ENCODE data around the gene AKT1.
A peak's percentile ranks its signal among the peaks of the same experiment; 100 is the strongest.
"Not testable (repeated sequence)": the region's sequence is repeated elsewhere in the genome, so short reads cannot be mapped to it uniquely, and the experiment has no call there.

AKT1 gene

DNA sequence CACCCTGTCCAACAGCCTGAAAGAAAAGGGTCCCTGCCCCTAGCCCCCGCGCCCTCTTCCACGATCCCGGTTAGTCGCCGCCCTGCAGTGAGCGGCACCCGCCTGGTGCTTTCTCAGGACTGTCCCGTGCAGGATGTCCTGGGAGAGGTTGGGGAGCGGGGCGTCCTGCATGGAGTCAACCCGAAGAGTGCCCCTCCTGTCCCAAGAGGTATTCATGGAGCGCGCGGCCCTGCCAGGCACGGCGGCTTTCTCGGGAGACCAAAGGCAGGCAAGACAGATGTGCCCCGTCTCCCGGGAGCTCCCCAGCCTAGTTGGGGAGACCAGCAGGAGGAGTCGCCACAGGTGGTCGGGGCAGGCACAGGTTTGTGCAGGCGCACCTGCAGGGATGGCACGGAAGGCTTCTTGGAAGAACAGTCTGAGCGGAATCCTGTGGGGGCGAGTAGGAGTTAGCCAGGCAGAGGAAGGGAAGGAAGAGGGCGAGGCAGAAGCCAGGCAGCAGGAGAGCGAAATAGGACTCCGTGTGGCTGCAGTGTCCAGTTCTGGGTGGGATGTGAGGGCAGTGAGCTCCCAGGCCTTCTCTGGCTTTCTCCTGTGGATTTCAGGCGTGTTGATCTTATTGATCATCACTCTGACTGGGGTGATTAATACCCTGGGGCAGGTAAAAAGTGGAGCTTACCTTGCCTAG is 41.9 kb downstream of the AKT1 start:
- no peak for DNase-seq (ENCODE audit: low read depth)

DNA sequence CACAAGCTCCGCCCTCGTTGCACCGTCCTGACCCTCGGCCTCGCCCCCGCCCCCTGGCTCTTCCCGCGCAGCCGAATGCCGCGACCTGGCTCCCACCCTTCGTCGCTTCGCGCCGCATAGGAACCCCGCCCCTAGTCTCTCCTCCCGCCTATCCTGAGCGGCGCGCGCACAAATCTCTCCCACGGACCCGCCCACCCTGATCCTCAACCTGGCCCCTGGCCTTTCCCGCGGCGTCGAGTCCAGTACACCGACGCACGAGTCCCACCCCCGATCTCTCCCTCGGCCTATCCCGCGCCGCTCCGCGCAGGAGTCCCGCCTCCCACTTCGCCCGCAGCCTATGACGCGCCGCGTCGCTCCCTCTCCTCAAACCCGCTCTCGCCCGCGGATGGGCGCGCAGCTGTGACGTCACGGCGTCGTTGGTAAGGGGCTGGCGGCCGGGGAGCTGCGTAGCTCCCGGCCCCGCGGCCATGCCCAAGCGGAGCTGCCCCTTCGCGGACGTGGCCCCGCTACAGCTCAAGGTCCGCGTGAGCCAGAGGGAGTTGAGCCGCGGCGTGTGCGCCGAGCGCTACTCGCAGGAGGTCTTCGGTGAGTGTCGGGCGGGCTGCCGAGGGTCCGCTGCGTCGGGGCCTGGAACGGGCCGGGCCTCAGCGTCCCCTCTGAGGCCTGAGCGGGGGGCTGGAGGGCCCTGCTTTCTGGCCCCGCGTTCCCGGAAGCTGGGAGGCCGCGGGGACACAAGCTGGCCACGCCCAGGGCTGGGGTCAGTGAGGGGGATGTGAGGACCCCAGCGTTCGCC is 42.6 kb downstream of the AKT1 start, which contains the start of gene SIVA1:
SIVA1 (plus strand) TSS at position 413 of the 793 bp plus-strand sequence; CDS start at position 468, 55 bp downstream.
- peak; percentile 98 for DNase-seq (ENCODE audit: low read depth)

DNA sequence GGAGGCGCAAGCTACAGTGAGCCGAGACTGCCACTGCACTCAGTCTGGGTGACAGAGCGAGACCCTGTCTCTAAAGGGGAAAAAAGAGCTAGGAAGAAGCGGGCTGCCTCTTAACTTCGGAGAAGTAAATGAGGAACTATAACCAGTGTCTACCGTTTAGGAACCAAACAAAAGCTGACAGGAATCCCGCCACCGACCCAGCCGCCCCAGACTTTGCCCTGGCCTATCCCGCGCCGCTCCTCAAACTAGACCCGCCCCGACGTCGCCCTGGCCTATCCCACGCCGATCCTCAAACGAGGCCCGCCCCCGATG is 43.2 kb downstream of the AKT1 start:
- no peak for DNase-seq (ENCODE audit: low read depth)

DNA sequence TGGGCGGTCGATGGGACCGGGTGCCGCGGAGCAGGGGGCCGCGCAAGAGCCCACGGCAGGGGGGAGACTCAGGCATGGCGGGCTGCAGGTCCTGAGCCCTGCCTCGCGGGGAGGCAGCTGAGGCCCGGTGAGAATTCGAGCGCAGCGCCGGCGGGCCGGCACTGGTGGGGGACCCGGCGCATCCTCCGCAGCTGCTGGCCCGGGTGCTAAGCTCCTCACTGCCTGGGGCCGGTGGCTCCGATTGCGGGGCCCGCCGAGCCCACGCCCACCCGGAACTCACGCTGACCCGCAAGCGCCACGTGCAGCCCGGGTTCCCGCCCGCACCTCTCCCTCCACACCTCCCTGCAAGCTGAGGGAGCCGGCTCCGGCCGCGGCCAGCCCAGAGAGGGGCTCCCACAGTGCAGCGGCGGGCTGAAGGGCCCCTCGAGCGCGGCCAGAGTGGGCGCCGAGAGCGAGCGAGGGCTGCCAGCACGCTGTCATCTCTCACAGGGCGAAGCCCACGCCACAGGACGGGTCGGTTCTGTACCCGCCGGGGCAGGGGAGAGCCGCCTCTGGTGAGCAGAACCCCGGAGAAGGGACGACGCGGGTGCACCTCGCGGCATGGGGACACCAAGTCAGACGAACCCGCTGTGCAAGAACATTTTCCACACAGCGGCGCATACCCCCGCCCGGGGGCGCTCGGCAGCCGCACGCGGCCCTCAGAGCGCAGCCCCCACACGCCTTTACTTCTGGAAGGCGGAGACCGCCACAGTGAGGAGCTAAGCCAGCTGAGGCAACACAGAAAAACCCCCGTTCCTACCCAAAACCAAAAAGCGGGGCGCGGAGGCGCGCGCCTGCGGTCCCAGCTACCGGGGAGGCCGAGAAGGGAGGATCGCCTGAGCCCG is 43.8 kb downstream of the AKT1 start:
- no peak for DNase-seq (ENCODE audit: low read depth)

DNA sequence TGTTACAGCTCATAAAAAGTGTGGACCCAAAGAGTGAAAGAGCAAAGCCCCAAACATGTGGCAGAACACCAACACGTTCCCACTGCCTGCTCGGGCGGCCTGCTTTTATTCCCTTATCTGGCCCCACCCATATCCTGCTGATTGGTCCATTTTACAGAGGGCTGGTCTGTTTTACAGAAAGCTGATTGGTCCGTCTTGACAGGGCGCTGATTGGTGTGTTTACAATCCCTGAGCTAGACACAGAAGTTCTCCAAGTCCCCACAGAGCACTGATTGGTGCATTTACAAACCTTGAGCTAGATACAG is 44.8 kb downstream of the AKT1 start:
- DNase-seq (ENCODE audit: low read depth), result not testable (repeated sequence)

DNA sequence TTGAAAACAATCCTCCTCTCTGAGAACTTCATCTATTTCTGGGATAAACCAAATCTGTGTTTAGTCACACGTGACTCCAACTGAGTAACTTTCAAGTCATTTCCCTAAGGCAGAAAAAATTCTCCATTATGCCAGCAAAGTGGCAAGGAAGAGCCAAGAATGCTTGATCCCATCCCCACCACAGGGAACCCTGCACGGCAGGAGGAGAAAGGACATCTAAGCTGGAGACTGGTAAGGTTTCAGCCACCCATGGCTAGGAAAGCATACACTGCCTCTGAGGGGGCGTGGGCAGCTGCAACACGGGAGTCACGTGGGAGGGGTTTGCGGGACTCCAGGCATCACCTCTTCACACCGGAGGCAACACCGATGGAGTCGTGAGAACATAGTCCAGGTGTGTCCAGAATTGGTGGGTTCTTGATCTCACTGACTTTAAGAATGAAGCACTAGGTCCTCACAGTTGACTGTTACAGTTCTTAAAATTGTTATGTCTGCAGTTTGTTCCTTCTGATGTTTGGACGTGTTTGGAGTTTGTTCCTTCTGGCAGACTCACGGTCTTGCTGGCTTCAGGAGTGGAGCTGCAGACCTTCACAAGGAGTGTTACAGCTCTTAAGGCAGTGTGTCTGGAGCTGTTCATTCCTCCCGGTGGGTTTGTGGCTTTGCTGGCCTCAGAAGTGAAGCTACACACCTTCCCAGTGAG is 45.3 kb downstream of the AKT1 start:
- no peak for DNase-seq (ENCODE audit: low read depth)

DNA sequence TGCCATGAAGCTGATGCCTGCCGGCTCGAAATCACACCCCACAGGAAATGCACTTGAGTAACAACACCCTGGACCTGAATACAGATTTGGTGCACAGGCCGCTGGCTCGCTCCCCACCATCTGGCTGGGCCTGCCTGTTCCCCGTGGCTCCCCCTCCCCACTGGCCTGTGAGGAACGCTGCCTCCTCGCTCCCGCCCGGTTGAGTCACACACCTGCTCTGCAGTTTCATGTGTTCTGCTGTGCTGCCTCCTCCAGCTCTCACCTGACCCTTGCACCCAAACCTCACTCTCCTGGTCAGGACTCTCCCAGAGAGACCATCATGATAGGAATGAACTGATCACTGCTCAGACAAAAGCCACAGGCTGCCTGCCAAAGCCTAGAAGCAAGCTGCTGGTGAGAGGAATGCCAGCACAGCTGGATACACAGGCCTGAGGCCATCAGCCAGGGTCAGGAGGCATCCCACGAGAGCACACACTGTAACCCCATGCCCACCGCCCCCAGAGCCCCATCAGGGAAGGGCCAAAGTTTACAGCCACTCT is 46.4 kb downstream of the AKT1 start:
- DNase-seq (ENCODE audit: low read depth), result no peak

DNA sequence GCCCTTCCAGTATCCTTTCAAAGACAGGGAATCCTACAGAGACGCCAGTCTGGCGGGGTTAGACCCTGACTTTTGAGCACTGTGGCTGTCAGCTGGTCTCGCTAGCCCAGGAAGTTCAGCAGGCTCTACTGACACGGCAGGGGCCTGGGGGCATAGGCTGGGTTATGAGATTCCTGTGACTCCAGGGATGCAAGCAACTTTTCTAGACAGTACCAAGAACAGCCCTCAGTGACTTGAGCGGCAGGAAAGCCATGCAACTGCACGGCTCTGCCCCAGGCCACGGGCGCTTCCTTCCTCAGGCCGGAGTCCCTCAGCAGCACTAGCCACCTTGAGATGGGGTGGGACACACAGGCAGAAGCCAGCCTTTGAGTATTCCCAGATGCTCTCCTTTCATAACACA is 47.7 kb downstream of the AKT1 start:
- DNase-seq (ENCODE audit: low read depth), result no peak

DNA sequence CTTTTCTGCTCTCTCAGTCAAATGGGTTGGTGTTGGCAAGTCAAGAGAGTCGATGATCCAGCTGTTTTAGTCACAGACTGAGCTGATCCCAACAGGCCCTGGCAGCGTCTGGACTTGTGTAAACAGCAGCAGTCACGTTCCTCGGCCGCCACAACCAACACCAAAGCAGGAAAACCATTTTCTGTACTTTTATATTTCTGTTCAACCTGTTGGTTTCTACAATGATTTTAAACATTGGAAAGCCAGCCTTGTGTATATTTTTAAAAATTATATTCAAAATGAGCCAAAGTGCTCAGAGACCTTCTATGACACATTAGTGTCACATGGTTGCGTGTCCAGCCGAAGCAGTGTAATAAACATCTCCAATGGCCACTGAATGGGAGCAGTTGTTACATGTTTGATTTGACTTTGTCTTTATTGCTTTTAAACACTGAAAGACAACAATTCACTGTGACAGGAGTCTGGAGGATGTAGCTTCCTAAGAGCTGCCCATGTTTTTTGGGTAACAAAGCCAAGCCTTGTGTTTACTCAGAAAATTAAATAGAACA is 48.5 kb downstream of the AKT1 start:
- DNase-seq (ENCODE audit: low read depth), result no peak

DNA sequence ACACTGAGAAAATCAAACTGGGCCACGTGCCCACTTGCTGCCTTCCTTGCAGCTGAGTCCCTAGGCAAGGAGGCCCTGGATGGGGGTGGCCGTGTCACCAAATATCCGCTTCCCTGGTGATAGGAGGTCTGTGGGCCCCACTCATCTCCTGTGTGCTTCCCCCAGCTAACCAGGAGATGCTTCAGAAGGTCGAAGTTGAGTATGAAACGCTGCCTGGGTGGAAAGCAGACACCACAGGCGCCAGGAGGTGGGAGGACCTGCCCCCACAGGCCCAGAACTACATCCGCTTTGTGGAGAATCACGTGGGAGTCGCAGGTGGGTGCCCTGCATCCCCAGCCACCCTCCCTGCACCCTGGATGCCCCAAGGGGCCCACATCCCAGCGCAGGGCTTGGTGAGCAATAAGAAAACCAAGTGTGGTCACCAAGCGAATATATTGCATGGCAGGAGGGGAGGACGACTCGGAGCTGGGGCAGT is 49.4 kb downstream of the AKT1 start:
- no peak for DNase-seq (ENCODE audit: low read depth)

DNA sequence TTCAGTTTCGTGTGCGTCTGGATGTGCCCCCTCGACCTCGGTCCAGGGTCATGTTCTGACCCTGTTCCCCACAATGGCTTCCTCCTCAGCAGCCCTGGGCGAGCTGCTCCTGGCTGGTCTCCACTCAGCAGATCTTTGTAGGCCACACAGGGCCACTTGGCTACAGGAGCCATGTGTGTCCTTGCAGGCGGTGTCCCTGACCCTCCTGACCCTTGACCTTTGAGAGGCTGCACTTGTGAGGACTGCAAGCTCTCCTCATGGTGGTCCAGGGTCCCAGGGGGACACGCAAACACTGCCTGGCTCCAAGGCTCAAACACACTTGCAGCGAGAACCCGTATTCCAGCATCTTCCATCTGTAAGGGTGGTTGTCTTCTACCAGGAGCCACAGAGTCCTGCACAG is 50.1 kb downstream of the AKT1 start:
- DNase-seq (ENCODE audit: low read depth), result no peak

DNA sequence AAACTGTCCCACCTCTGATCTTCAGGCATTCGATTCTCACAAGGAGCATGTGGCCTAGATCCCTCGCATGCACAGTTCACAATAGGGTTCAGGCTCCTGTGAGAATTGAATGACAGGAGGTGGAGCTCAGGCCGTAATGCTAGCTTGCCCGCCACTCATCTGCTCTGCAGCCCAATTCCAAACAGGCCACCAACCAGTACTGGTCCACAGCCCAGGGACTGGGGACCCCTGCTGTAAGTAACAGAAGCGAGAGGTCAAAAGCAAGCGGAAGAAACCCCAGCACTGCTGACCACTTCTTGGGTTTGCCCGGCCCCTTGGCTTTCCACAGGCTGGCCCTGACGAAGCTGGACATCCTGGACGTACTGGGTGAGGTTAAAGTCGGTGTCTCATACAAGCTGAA is 51.1 kb downstream of the AKT1 start:
- DNase-seq (ENCODE audit: low read depth), result no peak

DNA sequence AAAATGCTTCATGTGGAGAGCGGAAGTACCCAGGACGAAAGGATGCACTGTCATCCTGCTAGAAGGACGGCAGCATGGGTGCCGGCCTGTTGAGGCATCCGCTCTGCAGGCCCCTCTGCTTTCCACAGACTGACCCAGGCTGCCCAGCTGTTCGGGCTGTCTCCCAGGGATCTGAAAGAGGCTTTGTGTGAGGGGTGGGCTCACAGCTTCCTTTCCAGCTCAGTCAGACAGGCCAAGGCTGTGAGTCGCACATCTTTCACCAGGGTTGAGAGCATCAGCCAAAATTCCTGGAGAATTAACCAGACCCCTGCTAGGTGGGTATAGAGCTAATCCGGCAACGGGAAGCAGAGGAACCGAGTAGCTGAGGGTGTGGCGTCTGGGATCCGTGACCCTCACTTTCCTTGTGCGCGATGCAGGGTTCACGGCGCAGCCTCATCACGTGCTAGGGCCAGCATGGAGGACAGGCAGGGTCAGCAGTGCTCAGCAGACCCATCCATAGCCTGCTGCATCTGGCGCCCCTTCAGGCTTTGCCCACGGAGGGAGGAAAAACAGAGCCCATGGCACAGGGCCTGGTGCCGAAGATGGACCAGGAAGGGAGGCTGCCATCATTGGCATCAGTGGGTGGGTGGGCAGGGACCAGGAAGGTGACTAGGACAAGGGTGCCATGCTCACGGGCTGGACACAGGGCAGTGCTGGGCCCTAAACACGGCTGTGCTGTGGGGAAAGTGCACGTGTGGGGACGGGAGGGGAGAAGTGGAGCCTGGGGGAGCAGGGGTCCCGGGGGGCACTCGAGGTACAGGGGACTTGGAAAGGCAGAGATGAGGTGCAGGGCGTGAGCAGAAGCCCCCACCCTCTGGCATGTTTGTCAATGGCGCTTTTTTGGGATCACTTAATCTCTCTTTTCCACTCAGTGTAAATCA is 51.8 kb downstream of the AKT1 start:
- no peak for DNase-seq (ENCODE audit: low read depth)

DNA sequence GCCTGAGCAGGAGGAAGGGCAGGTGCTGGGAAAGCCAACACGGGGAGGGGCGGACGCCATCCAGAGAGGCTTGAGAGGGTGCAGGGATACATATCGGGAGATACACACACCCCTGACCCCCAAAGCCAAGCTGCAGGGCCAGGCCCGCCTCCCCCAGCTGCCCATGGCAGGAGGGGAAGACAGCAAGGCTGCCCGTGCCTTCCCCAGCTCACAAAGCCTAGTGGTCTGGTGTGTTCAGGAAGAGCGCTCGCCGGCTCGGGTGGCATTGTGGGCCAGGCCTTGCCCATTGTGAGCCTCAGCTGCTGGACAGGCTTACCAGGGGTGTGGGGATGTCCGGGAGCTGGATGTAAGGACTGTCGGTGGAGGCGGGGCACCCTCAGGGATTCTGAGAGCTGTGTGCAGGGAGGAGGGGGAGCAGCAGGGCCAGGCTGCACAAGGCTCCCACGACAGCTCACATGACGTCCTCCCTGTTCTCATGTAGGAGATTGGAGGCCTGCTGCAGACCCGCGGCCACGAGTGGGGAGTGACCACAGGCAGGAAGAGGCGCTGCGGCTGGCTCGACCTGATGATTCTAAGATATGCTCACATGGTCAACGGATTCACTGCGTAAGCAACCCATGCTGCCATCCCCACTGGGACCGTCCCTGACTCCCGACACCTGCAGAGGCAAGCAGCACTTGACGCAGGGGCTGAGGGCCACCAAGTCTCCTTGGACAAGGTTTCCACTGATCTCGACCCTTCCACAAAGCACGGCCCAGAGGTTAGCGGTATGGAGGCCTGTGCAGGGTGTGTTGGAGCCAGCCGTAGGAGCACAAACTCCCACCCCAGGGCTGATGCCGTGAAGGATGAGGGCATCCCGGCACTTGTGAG is 52.7 kb downstream of the AKT1 start:
- DNase-seq (ENCODE audit: low read depth), result no peak

DNA sequence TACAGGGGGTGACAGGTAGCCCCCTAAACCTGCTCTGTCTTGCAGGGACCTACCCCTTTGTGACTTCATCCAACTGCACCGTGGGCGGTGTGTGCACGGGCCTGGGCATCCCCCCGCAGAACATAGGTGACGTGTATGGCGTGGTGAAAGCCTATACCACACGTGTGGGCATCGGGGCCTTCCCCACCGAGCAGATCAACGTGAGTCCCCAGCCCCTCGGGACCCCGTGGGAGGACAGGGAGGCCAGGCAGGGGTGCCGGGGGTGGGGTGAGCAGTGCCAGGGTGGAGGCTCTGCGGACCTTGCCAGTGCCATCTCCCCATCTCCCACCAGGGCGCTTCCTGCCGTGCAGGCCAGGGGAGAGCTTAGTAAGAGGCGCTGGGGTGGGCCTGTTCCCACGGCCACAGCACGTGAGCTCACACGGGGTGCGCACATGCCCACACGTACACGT is 53.7 kb downstream of the AKT1 start:
- no peak for DNase-seq (ENCODE audit: low read depth)

DNA sequence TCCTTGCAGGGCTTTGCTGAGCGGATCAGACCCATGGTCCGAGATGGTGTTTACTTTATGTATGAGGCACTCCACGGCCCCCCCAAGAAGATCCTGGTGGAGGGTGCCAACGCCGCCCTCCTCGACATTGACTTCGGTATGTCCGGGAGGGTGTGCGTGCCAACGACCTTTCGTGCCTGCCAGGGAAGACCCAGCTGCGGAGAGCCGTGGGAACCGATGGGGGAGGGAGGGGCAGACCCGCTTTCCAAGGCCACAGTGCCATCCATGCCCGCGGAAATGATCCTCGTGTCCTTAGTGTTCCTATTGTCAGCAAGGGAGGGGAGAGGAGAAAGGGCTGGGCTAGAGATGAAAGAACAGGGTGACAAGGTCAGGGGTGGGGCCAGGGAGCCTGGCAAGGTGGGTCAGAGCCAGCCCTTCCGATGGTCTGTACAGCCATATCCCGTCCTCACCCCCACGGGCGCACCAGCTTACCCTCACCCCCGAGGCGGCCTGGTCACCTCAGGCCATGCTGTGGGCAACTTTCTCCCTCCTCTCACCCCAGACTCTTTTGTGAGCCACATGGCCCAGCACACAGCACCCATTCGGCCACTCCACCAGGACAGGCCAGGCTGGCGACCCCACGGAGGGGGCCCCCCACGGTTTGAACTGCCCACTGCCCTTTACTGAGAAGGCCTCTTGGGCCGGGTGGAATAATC is 54.3 kb downstream of the AKT1 start:
- no peak for DNase-seq (ENCODE audit: low read depth)

DNA sequence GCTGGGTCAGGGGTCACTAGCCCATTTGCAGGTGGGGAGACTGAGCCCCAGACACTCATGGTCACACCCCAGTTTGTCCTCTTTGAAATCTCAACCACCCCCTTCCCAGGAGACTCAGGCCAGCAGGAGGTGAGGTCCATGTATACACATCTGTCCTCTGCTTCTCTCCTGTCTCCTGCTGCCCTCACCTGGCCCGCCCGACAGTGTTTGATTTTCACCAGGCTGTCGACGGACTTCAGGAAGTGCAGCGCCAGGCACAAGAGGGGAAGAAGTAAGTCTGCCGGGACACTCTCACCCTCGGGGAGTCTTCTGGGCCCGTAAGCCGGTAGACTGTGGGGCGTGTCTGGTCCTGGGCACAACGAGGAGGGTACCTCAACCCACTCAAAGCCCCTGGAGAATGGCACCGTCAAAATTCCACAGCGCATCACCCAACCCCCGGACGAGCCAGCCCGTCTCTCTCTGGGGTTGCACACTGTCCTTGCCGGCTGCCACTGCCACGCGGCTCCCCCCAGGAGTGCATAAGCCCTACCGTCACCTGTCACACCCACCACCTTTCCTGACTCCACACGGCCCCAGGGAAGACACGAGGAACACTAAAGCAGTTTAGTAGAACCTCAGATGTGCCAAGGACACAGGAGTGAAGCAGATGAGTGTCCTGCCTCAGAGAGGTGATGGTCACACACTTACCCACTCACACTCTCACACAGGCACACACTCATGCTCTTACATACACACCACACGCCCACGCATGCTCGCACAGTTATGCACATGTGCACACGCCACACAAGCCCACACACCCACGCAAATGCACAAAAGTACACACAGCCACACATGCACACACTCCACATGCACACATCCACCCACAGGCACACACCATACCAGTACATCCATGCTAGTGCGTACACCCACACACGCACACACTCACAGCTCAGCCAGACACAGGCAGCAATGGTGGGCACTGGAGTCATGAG is 55.7 kb downstream of the AKT1 start:
- no peak for DNase-seq (ENCODE audit: low read depth)

DNA sequence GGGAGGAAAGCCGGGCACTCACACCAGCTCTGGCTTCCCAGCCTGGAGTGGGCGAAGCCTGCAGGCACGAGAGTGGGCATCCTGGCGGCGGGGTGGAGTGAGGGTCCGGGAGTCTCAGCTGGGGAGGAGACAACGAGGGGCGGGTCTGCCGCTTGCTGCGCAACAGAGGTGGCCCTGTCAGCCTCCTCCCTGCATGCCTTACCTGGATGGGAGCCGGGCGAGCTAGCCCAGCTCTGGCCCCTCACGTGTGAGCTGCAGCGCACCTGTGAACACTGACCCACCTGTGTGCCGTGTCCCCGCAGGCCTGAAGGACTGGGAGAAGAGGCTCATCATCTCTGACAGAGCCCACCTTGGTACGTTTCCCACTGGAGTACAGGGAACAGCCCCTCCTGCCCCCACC is 56.5 kb downstream of the AKT1 start:
- no peak for DNase-seq (ENCODE audit: low read depth)
